Keratinocyte (primary cell): ENCODE data around the gene RFC1. TPM values are rescaled to one million over a fixed set of nuclear protein-coding genes. Genes with fewer than 3 reads are reported as not detected.
A peak's percentile ranks its signal among the peaks of the same experiment; 100 is the strongest.

Experiments used
- DNase-seq: peaks from one replicate; pipeline ENCODE4 v3.0.0-alpha.2; 2011; ENCODE audit warnings: low read depth, missing footprints, low spot score
- FAIRE-seq: peaks from 2 replicates; lab custom pipeline; 2011; peaks lifted over from hg19 to GRCh38; lab: Jason Lieb, UNC
- H2AFZ ChIP-seq: 2 replicates; pipeline ENCODE4 v1.6.0; 2012; ENCODE audit warnings: low read length, control low read depth, inconsistent platforms; ENCODE audit not compliant: control insufficient read depth
- H3K27ac ChIP-seq: 2 replicates; pipeline ENCODE4 v1.5.1; 2011; ENCODE audit warnings: low read length; ENCODE audit not compliant: control insufficient read depth, insufficient read depth
- H3K27me3 ChIP-seq: 3 replicates; pipeline ENCODE4 v1.6.0; 2011; ENCODE audit warnings: low read length; ENCODE audit not compliant: control insufficient read depth, insufficient read depth; ENCODE audit errors: extremely low read depth
- H3K36me3 ChIP-seq, 2 experiments: 2 replicates in 1 of 2; 3 replicates in 1 of 2; pipeline ENCODE4 v1.5.1; 2011; ENCODE audit warnings: low read length in 2 of 2, mild to moderate bottlenecking in 1 of 2; ENCODE audit not compliant: control insufficient read depth in 2 of 2, insufficient read depth in 2 of 2; ENCODE audit errors: extremely low read depth in 1 of 2
- H3K4me1 ChIP-seq: 3 replicates; pipeline ENCODE4 v1.5.1; 2011; ENCODE audit warnings: low read length; ENCODE audit not compliant: control insufficient read depth, insufficient read depth; ENCODE audit errors: extremely low read depth
- H3K4me2 ChIP-seq: 3 replicates; pipeline ENCODE4 v1.6.0; 2011; ENCODE audit warnings: low read depth, low read length; ENCODE audit not compliant: control insufficient read depth, insufficient read depth; ENCODE audit errors: extremely low read depth
- H3K4me3 ChIP-seq, 3 experiments: fragments of 200-600 bp in 1 of 3; sonication (generic) in 1 of 3; 2 replicates in 2 of 3; 3 replicates in 1 of 3; pipeline ENCODE4 v1.5.1; 2011 to 2016; ENCODE audit warnings: low read length in 3 of 3, mild to moderate bottlenecking in 3 of 3, control low read depth in 2 of 3, inconsistent platforms in 1 of 3, low read depth in 1 of 3, mixed read lengths in 1 of 3, mixed run types in 1 of 3, moderate library complexity in 1 of 3; ENCODE audit not compliant: control insufficient read depth in 2 of 3, insufficient read depth in 2 of 3; ENCODE audit errors: extremely low read depth in 1 of 3
- H3K79me2 ChIP-seq: 2 replicates; pipeline ENCODE4 v1.6.0; 2012; ENCODE audit warnings: low read length; ENCODE audit not compliant: control insufficient read depth, insufficient read depth
- H3K9ac ChIP-seq: 3 replicates; pipeline ENCODE4 v1.6.0; 2011; ENCODE audit warnings: low read length; ENCODE audit not compliant: control insufficient read depth, insufficient read depth; ENCODE audit errors: extremely low read depth
- H3K9me1 ChIP-seq: 3 replicates; pipeline ENCODE4 v1.6.0; 2011; ENCODE audit warnings: low read length; ENCODE audit not compliant: control insufficient read depth, insufficient read depth; ENCODE audit errors: extremely low read depth
- H3K9me3 ChIP-seq: 2 replicates; pipeline ENCODE4 v1.5.1; 2012; ENCODE audit warnings: low read depth, low read length; ENCODE audit not compliant: control insufficient read depth
- H4K20me1 ChIP-seq: 3 replicates; pipeline ENCODE4 v1.6.0; 2011; ENCODE audit warnings: low read length; ENCODE audit not compliant: control insufficient read depth, insufficient read depth; ENCODE audit errors: extremely low read depth
- CTCF ChIP-seq, 3 experiments: IDR thresholded peaks in 1 of 3; conservative IDR thresholded peaks in 1 of 3; optimal IDR thresholded peaks in 1 of 3; 2 replicates in 2 of 3; 3 replicates in 1 of 3; pipeline versions ENCODE3 to v1.5.1; 2011; ENCODE audit warnings: low read length in 3 of 3, mild to moderate bottlenecking in 3 of 3, moderate library complexity in 2 of 3, control low read depth in 1 of 3, inconsistent platforms in 1 of 3; ENCODE audit not compliant: insufficient read depth in 2 of 3; ENCODE audit errors: extremely low read depth in 1 of 3
- EZH2 ChIP-seq: IDR thresholded peaks from one replicate; pipeline ENCODE4 v1.6.1; 2012; ENCODE audit warnings: inconsistent platforms, mild to moderate bottlenecking, low read length, moderate library complexity
- dilution Hi-C: fragments of 300-500 bp; cut with MboI; formaldehyde crosslinking; loops from one replicate; pipeline ENCODE4 v1.7.0; 2020; ENCODE audit warnings: low sequenced_read_pairs; ENCODE audit not compliant: extremely low pct_ligation_motif_present
- polyA plus RNA-seq, 5 experiments: library from polyadenylated mRNA; depleted of rRNA in 3 of 5; stranded (reverse) in 3 of 5; stranded (forward) in 1 of 5; unstranded in 1 of 5; fragments of >200 nt; gene quantifications; 1 replicate in 1 of 5; 2 replicates in 3 of 5; 3 replicates in 1 of 5; pipeline versions ENCODE4 v1.2.1 to v1.2.3, GENCODE V29; 2011 to 2012; ENCODE audit warnings: missing spikeins in 2 of 5, low read depth in 1 of 5, low replicate concordance in 1 of 5

The RFC1 gene
- polyA plus RNA-seq, 1 donor (not counting 4 experiments of a cell fraction or from before 2014, with no cell fraction given) = 17.4 TPM

- dilution Hi-C loops = no loop called here
- Histone ChIP-seq H3K27me3 (no peaks in the 10 kb centered on the region), H3K9me3 (no peaks in the 10 kb centered on the region), H3K9ac (no peak overlapping the region), H3K4me2 (no peak overlapping the region), H3K79me2 (peaks cover 40% of the 10 kb centered on the region), H3K9me1 (no peaks in the 10 kb centered on the region), H3K4me1 (peaks cover 8% of the 10 kb centered on the region), H4K20me1 (no peaks in the 10 kb centered on the region), H3K4me3 (no peak overlapping the region), H3K27ac (no peak overlapping the region), H3K36me3 (no peaks in the 10 kb centered on the region), H2AFZ (no peak overlapping the region)
- TF ChIP-seq EZH2 (no peak), CTCF (optimal IDR thresholded peaks at IDR 0.05 in 1 of 3, IDR thresholded peaks at IDR 0.05 in 1 of 3, conservative IDR thresholded peaks at IDR 0.05 in 1 of 3; ENCODE audit: extremely low read depth in 1 of 3, insufficient read depth in 2 of 3, low read length in 3 of 3) (no peak)
- DNase-seq (no peak), FAIRE-seq (no peak)
Observed at GRCh38 chr4:39367166-39367565, 1.0 kb upstream of the RFC1 start.

GRCh38 chr4:39365360-39365759 lies 802 bp downstream of the RFC1 start:
- H3K36me3 ChIP-seq = no peaks in the 10 kb centered on the region
- H3K4me2 ChIP-seq = peak overlapping the region; percentile 84
- TF ChIP-seq EZH2 = no peak
- TF ChIP-seq CTCF (optimal IDR thresholded peaks at IDR 0.05 in 1 of 3, IDR thresholded peaks at IDR 0.05 in 1 of 3, conservative IDR thresholded peaks at IDR 0.05 in 1 of 3; ENCODE audit: extremely low read depth in 1 of 3, insufficient read depth in 2 of 3, low read length in 3 of 3) = no peak
- H3K4me3 ChIP-seq = peak overlapping the region; percentile 72 to 99 (median 83)
- no peaks in the 10 kb centered on the region for H4K20me1 ChIP-seq
- peak overlapping the region; percentile 78 for H3K27ac ChIP-seq
- no peaks in the 10 kb centered on the region for H3K9me1 ChIP-seq
- peaks cover 55% of the 10 kb centered on the region for H3K79me2 ChIP-seq
- FAIRE-seq = no peak
- dilution Hi-C loops = no loop called here
- no peaks in the 10 kb centered on the region for H3K27me3 ChIP-seq
- DNase-seq = no peak
- peaks cover 8% of the 10 kb centered on the region for H3K4me1 ChIP-seq
- peak overlapping the region; percentile 95 for H2AFZ ChIP-seq
- H3K9ac ChIP-seq = peak overlapping the region; percentile 79
- H3K9me3 ChIP-seq = no peaks in the 10 kb centered on the region
